GM23248 (cell line): ENCODE measurements around the gene TRIM72. TPM values are rescaled to one million over a fixed set of nuclear protein-coding genes. Genes with fewer than 3 reads are reported as not detected.
"Not testable (repeated sequence)": the region's sequence is repeated elsewhere in the genome, so short reads cannot be mapped to it uniquely, and the experiment has no call there.

Source experiments
- DNase-seq: peaks from one replicate; pipeline ENCODE4 v3.0.0-alpha.2; 2015
- H2AFZ ChIP-seq: fragments of 200-600 bp; sonication (generic); 2 replicates; pipeline ENCODE4 v1.6.1; 2016; ENCODE audit warnings: antibody characterized with exemption
- H3F3A ChIP-seq: fragments of 200-600 bp; sonication (generic); 2 replicates; pipeline ENCODE4 v1.6.1; 2016; ENCODE audit warnings: mild to moderate bottlenecking, antibody characterized with exemption, mixed run types; ENCODE audit not compliant: insufficient read depth
- H3K27ac ChIP-seq: fragments of 200-600 bp; sonication (generic); 2 replicates; pipeline ENCODE4 v1.5.1; 2016; ENCODE audit warnings: mild to moderate bottlenecking
- H3K27me3 ChIP-seq: fragments of 200-600 bp; sonication (generic); replicated peaks from 2 replicates; pipeline ENCODE4 v1.6.1; 2016; ENCODE audit warnings: mild to moderate bottlenecking; ENCODE audit not compliant: insufficient read depth
- H3K36me3 ChIP-seq: fragments of 200-600 bp; sonication (generic); 2 replicates; pipeline ENCODE4 v1.6.1; 2016; ENCODE audit warnings: low read depth, mild to moderate bottlenecking
- H3K4me1 ChIP-seq: fragments of 200-600 bp; sonication (generic); 2 replicates; pipeline ENCODE4 v1.6.1; 2016; ENCODE audit warnings: mild to moderate bottlenecking; ENCODE audit not compliant: insufficient read depth
- H3K4me2 ChIP-seq: fragments of 200-600 bp; sonication (generic); one replicate; pipeline ENCODE4 v1.6.1; 2016; ENCODE audit warnings: mild to moderate bottlenecking; ENCODE audit not compliant: unreplicated experiment
- H3K4me3 ChIP-seq: fragments of 200-600 bp; sonication (generic); 2 replicates; pipeline ENCODE4 v1.5.1; 2016; ENCODE audit warnings: mild to moderate bottlenecking
- H3K79me2 ChIP-seq: fragments of 200-600 bp; sonication (generic); 2 replicates; pipeline ENCODE4 v1.6.1; 2016; ENCODE audit warnings: mild to moderate bottlenecking; ENCODE audit not compliant: insufficient read depth
- H3K9ac ChIP-seq: fragments of 200-600 bp; sonication (generic); 2 replicates; pipeline ENCODE4 v1.6.1; 2016; ENCODE audit warnings: mild to moderate bottlenecking
- H3K9me2 ChIP-seq: fragments of 200-600 bp; sonication (generic); 2 replicates; pipeline ENCODE4 v1.6.1; 2016; ENCODE audit warnings: mixed run types, mild to moderate bottlenecking, moderate library complexity; ENCODE audit not compliant: insufficient read depth
- H3K9me3 ChIP-seq: fragments of 200-600 bp; sonication (generic); one replicate; pipeline ENCODE4 v1.6.1; 2017; ENCODE audit warnings: low read depth
- H4K20me1 ChIP-seq: fragments of 200-600 bp; sonication (generic); 2 replicates; pipeline ENCODE4 v1.6.0; 2016; ENCODE audit not compliant: insufficient read depth
- EZH2 ChIP-seq: fragments of 200-600 bp; sonication (generic); IDR thresholded peaks from 2 replicates; pipeline ENCODE4 v1.6.1; 2018; ENCODE audit warnings: antibody characterized with exemption, mild to moderate bottlenecking; ENCODE audit not compliant: insufficient read depth, poor library complexity, severe bottlenecking
- EZH2phosphoT487 ChIP-seq: fragments of 200-600 bp; sonication (generic); IDR thresholded peaks from 2 replicates; pipeline ENCODE4 v1.6.1; 2018; ENCODE audit warnings: antibody characterized with exemption, moderate library complexity, mild to moderate bottlenecking, low read depth; ENCODE audit not compliant: insufficient read depth
- WGBS, 2 experiments: methylation state at CpG; one replicate each; pipeline ENCODE4 v1.1.6; 2015 to 2017; ENCODE audit warnings: low lambda C conversion rate in 2 of 2, low coverage in 1 of 2; ENCODE audit errors: missing lambda C conversion rate in 2 of 2; 5-methylcytosine and 5-hydroxymethylcytosine counted together
- in situ Hi-C: fragments of 300-500 bp; cut with MboI; formaldehyde crosslinking; loops from 2 replicates; pipeline ENCODE4 v1.15.0; 2020
- polyA plus RNA-seq: library from polyadenylated mRNA; unstranded; fragments of >200 nt; fragmentation: Nextera tagmentation; extraction: Ambion mirVana; gene quantifications from 2 replicates; pipeline ENCODE4 v1.2.1, GENCODE V29; 2016
- total RNA-seq: library from RNA; depleted of rRNA; stranded (reverse); fragments of >200 nt; shearing (Covaris generic); gene quantifications from 2 replicates; pipeline ENCODE4 v1.2.3, GENCODE V29; 2014; rRNA removed

TRIM72 gene, protein sequence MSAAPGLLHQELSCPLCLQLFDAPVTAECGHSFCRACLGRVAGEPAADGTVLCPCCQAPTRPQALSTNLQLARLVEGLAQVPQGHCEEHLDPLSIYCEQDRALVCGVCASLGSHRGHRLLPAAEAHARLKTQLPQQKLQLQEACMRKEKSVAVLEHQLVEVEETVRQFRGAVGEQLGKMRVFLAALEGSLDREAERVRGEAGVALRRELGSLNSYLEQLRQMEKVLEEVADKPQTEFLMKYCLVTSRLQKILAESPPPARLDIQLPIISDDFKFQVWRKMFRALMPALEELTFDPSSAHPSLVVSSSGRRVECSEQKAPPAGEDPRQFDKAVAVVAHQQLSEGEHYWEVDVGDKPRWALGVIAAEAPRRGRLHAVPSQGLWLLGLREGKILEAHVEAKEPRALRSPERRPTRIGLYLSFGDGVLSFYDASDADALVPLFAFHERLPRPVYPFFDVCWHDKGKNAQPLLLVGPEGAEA
- not detected in 2 replicates for total RNA-seq
- polyA plus RNA-seq: not detected in 2 replicates

DNA sequence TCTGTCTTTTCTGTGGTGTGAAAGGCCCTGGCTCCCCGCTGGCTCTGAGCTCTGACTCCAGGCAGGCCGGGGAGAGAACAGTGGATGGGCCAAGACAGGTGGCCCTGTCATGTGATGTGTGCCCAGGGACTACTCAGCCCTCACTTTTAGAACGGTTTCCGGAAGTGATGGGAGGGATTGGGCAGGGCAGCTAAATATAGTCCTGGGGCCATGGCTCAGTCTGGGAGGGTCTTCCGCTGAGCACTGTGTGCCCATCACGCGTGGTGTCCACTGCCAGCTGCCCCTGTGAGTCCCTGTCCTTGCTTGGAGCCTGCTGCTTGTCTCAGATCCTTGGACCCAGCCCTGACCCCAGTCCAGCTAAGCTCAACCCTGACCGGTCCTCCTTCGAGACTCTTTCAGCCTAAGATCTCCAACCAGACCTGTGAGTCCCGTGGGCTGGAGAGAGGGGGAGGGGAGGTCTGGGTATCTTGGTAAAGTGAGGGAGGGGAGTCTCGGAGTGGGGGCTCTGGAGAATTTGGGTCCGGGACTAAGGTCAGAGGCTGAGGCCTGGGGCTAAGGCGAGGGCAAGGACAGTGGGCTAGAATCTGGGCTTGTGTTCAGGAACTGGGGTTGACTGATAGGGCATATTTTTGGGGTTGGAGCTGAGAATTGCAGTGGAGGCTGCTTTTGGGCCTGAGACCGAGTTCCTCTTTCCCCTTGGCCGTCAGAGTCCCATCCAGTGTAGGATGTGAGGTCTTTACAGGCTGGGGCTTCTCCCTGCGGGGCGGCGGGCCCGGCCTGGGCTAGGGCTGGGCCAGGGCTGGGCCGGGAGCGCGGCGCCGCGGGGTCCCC is at the start of gene TRIM72:
TRIM72 (plus strand) TSS at position 243 of the 831 bp plus-strand sequence. CDS start 620 bp downstream, outside the sequence.
- 75 to 89% methylated on average over 14 to 25 of the region's 25 CpGs for WGBS, 2 experiments
- Histone ChIP-seq H3K4me2 (peak within 1 kb of the TSS; percentile 83), H3K9ac (no peak within 1 kb of the TSS), H3K27me3 (peaks cover 33% of the 10 kb centered on the region), H3K4me3 (peak within 1 kb of the TSS; percentile 72), H3K36me3 (no peaks in the 10 kb centered on the region), H3F3A (no peaks in the 10 kb centered on the region), H2AFZ (peak within 1 kb of the TSS; percentile 83), H4K20me1 (no peaks in the 10 kb centered on the region), H3K9me2 (no peaks in the 10 kb centered on the region), H3K79me2 (no peaks in the 10 kb centered on the region), H3K27ac (no peak within 1 kb of the TSS), H3K4me1 (peaks cover 4% of the 10 kb centered on the region; the same call in 1 of the 2 replicates), H3K9me3 (no peaks in the 10 kb centered on the region)
- in situ Hi-C loops: loop anchor here (25.0 kb wide), 1 partner anchor 498 kb away; a partner anchor contains a TSS
- no peak for DNase-seq
- TF ChIP-seq EZH2phosphoT487 (no peak), EZH2 (no peak)

- Histone ChIP-seq H3K79me2 (no peaks in the 10 kb centered on the region), H2AFZ (no peak overlapping the region), H3F3A (no peaks in the 10 kb centered on the region), H3K4me3 (no peak overlapping the region), H3K9me2 (no peaks in the 10 kb centered on the region), H3K9ac (no peak overlapping the region), H3K36me3 (no peaks in the 10 kb centered on the region), H4K20me1 (no peaks in the 10 kb centered on the region), H3K4me1 (no peaks in the 10 kb centered on the region), H3K4me2 (no peak overlapping the region), H3K27ac (no peak overlapping the region), H3K9me3 (no peaks in the 10 kb centered on the region), H3K27me3 (no peaks in the 10 kb centered on the region)
- 81 to 85% methylated on average over 8 of the region's 8 CpGs for WGBS, 2 experiments
- in situ Hi-C loops: no loop called here
- no peak for DNase-seq
- no peak for TF ChIP-seq EZH2
- TF ChIP-seq EZH2phosphoT487: no peak
These were observed 46.6 kb upstream of the TRIM72 start for GRCh38 chr16:31167315-31167714.

DNA sequence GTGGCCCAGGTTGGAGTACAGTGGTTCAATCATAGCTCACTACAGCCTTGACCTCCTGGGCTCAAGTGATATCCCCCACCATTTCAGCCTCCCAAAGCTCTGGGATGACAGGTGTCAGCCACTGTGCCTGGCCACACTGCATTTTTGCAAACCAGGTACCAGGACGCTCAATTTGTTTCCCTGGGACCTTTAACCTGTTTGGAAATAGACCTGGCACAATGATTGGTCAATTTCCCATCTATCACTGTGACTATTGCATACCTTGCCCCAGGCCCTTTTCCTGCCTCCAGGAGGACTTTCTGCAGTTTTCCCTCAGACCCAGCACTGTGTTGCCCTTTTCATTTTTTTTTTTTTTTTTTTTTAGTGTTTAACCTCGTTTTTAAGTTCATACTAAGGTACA is 45.1 kb upstream of the TRIM72 start:
- Histone ChIP-seq H3K4me2 (no peak overlapping the region), H3K9ac (no peak overlapping the region), H3K27ac (no peak overlapping the region), H3K79me2 (no peaks in the 10 kb centered on the region), H3K27me3 (no peaks in the 10 kb centered on the region), H3K9me3 (no peaks in the 10 kb centered on the region), H3K9me2 (no peaks in the 10 kb centered on the region), H3F3A (no peaks in the 10 kb centered on the region), H4K20me1 (no peaks in the 10 kb centered on the region), H2AFZ (no peak overlapping the region), H3K36me3 (no peaks in the 10 kb centered on the region), H3K4me1 (no peaks in the 10 kb centered on the region), H3K4me3 (no peak overlapping the region)
- in situ Hi-C loops: no loop called here
- TF ChIP-seq EZH2phosphoT487: no peak
- TF ChIP-seq EZH2: no peak
- DNase-seq: no peak
- 10 to 13% methylated on average over 2 of the region's 2 CpGs for WGBS, 2 experiments

GRCh38 chr16:31170048-31170447 is 43.9 kb upstream of the TRIM72 start:
- H2AFZ ChIP-seq, H3K4me2 ChIP-seq, in situ Hi-C loops, H3K79me2 ChIP-seq, H3F3A ChIP-seq, DNase-seq, H4K20me1 ChIP-seq, H3K4me3 ChIP-seq, H3K9me3 ChIP-seq, H3K9me2 ChIP-seq, H3K4me1 ChIP-seq, H3K27me3 ChIP-seq, H3K27ac ChIP-seq, H3K36me3 ChIP-seq, H3K9ac ChIP-seq: not testable (repeated sequence)
- WGBS, 2 experiments: no CpG with 5 or more reads among the region's 2 CpGs
